Neural crest cell (in vitro differentiated cells): ENCODE results near the gene CBFA2T2. TPM values are rescaled to one million over a fixed set of nuclear protein-coding genes. Genes with fewer than 3 reads are reported as not detected.
"Not testable (repeated sequence)": the region's sequence is repeated elsewhere in the genome, so short reads cannot be mapped to it uniquely, and the experiment has no call there.

ENCODE experiments used
- DNase-seq: peaks from one replicate; pipeline ENCODE4 v3.0.0; 2021; ENCODE audit warnings: low read depth, mixed read lengths, low spot score
- H3K27ac Mint-ChIP-seq: one replicate; pipeline ENCODE4 v1.8.0; 2021; ENCODE audit warnings: mild to moderate bottlenecking, mixed read lengths; ENCODE audit not compliant: unreplicated experiment
- H3K27me3 Mint-ChIP-seq: 2 replicates; pipeline ENCODE4 v1.8.0; 2021; ENCODE audit warnings: low read depth, mild to moderate bottlenecking, mixed read lengths
- H3K36me3 Mint-ChIP-seq: 2 replicates; pipeline ENCODE4 v1.8.0; 2021; ENCODE audit warnings: low read depth, mild to moderate bottlenecking, mixed read lengths
- H3K4me1 Mint-ChIP-seq: 2 replicates; pipeline ENCODE4 v1.8.0; 2021; ENCODE audit warnings: mixed read lengths
- H3K4me3 Mint-ChIP-seq: one replicate; pipeline ENCODE4 v1.8.0; 2021; ENCODE audit warnings: mild to moderate bottlenecking, mixed read lengths
- H3K9me3 Mint-ChIP-seq: 2 replicates; pipeline ENCODE4 v1.8.0; 2021; ENCODE audit warnings: mixed read lengths
- total RNA-seq: library from RNA; stranded (reverse); gene quantifications from 2 replicates; pipeline ENCODE4 v1.2.1, GENCODE V29; 2021
- TF ChIP-seq, protein P1 (sequence below): fragments of 200-600 bp; sonication (generic); conservative IDR thresholded peaks from 2 replicates; pipeline ENCODE4 v1.5.0; 2021; ENCODE audit warnings: antibody characterized with exemption, mild to moderate bottlenecking

The CBFA2T2 gene
- total RNA-seq, 1 donor from 2014 or later = 36.5 TPM

DNA sequence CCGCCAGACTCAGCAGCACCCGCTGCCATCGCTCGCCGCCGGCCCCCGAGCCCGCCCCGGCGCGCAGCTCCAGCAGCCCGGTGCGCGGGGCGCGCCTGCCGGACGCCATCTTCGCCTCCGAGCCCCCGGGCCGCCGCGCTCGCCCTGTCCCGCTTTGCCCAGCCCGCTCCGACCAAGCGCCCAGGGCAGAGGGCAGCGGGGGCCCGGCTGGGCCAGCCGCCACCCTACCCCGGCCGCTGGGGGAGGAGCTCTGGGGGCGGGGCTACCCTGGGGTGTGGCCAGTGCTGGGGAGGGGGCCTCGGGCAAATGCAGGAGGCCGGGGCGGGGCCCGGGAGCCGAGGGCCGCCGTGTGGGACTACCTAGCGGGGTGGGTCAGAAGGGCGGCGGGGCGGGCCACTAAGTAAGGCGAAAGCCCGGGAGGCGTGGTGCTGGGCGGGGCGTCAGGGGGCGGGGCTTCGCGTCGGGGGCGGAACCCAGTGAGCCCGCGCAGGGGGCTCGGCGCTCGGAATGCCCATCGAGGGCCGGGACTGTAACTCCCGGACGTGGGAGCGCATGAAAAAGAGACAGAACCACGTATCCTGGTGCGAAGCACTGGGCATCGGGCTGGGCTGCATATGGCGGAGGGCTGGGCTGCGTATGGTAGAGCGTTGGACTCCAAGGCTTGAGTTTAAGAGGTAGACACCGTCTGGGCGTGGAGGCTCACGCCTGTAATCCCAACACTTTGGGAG is 46.2 kb upstream of the CBFA2T2 start, which contains the start of gene SNTA1:
SNTA1 (minus strand) TSS at position 252 of the 728 bp plus-strand sequence; CDS start at position 109, 143 bp downstream.
- DNase-seq = peak; percentile 95
- TF ChIP-seq, protein P1, sequence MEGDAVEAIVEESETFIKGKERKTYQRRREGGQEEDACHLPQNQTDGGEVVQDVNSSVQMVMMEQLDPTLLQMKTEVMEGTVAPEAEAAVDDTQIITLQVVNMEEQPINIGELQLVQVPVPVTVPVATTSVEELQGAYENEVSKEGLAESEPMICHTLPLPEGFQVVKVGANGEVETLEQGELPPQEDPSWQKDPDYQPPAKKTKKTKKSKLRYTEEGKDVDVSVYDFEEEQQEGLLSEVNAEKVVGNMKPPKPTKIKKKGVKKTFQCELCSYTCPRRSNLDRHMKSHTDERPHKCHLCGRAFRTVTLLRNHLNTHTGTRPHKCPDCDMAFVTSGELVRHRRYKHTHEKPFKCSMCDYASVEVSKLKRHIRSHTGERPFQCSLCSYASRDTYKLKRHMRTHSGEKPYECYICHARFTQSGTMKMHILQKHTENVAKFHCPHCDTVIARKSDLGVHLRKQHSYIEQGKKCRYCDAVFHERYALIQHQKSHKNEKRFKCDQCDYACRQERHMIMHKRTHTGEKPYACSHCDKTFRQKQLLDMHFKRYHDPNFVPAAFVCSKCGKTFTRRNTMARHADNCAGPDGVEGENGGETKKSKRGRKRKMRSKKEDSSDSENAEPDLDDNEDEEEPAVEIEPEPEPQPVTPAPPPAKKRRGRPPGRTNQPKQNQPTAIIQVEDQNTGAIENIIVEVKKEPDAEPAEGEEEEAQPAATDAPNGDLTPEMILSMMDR = no peak
- Mint-ChIP-seq H3K27ac (peak within 1 kb of the TSS; percentile 89), H3K27me3 (peaks cover 23% of the 10 kb centered on the region), H3K4me3 (peak within 1 kb of the TSS; percentile 92), H3K36me3 (no peaks in the 10 kb centered on the region), H3K4me1 (peaks cover 18% of the 10 kb centered on the region), H3K9me3 (peaks cover 4% of the 10 kb centered on the region)

- H3K4me1 Mint-ChIP-seq = peaks cover 18% of the 10 kb centered on the region
- H3K27ac Mint-ChIP-seq = no peak overlapping the region
- peaks cover 4% of the 10 kb centered on the region for H3K9me3 Mint-ChIP-seq
- no peaks in the 10 kb centered on the region for H3K36me3 Mint-ChIP-seq
- DNase-seq = no peak
- H3K27me3 Mint-ChIP-seq = peaks cover 23% of the 10 kb centered on the region
- peak overlapping the region; percentile 92 for H3K4me3 Mint-ChIP-seq
- TF ChIP-seq, protein P1 = no peak
Observed at GRCh38 chr20:33444797-33445560, 44.9 kb upstream of the CBFA2T2 start.

- H3K27ac Mint-ChIP-seq = no peak overlapping the region
- peaks cover 23% of the 10 kb centered on the region for H3K27me3 Mint-ChIP-seq
- H3K9me3 Mint-ChIP-seq = peaks cover 4% of the 10 kb centered on the region
- H3K4me1 Mint-ChIP-seq = peaks cover 16% of the 10 kb centered on the region
- DNase-seq = no peak
- TF ChIP-seq, protein P1 = no peak
- no peaks in the 10 kb centered on the region for H3K36me3 Mint-ChIP-seq
- no peak overlapping the region for H3K4me3 Mint-ChIP-seq
Observed at GRCh38 chr20:33445881-33446625, 43.8 kb upstream of the CBFA2T2 start.

DNA sequence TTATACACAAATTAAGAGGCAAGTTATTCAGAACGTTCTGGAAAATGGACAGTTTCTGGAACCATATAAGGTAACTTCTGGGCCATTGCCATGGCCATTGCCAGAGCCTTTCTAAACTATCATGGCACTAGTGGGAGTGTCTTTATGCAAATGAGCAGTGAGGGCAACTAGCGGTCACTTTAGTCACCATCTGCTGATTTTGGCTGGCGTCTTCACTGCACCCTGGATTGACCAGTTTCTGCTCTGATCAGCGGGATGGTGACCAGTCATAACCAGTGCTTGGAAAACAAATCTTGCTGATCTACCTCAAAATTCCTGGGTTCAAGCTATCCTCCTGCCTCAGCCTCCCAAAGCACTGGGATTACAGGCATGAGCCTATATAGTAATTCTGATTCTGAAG is 39.0 kb upstream of the CBFA2T2 start:
- Mint-ChIP-seq H3K4me1 (no peaks in the 10 kb centered on the region), H3K27me3 (peaks cover 2% of the 10 kb centered on the region), H3K9me3 (peaks cover 4% of the 10 kb centered on the region), H3K4me3 (no peak overlapping the region), H3K27ac (no peak overlapping the region), H3K36me3 (no peaks in the 10 kb centered on the region)
- TF ChIP-seq, protein P1 = no peak
- DNase-seq = no peak

DNA sequence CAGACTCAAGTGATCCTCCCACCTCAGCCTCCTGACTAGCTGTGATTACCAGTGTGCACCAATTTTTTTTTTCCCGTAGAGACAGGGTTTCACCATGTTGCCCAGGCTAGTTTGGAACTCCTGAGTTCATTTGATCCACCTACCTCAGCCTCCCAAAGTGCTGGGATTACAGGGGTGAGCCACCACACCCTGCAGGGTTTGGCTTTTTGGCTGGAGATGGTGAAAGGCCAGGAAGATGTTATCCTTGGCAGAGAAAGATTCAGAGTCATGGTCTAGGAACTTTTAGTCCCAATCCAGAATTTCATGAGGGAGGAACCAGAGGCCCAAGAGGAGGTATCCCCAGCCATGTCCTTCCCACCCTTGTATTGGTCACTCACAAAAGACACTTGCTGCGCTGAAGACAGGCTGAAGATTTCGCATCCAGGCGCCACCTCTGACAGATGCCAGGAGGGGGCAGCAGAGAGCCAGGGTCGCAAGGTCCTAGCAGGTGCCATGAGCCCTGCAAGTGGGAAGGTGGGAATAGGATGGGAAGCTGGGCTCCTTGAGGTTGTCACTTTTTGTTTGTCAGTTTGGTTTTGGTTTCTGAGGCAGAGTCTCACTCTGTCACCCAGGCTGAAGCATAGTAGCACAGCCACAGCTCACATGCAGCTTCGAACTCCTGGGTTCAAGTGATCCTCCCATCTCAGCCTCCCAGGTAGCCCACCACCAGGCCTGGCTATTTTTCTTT is 32.8 kb upstream of the CBFA2T2 start:
- H3K4me1 Mint-ChIP-seq, H3K27ac Mint-ChIP-seq, H3K4me3 Mint-ChIP-seq, H3K9me3 Mint-ChIP-seq, H3K27me3 Mint-ChIP-seq, H3K36me3 Mint-ChIP-seq: not testable (repeated sequence)
- DNase-seq = peak; percentile 97
- TF ChIP-seq, protein P1 = peak; percentile 99
